ENCODE results near the gene MPO.

Gene MPO

GRCh38 chr17:58309918-58310259, 29.2 kb upstream of the MPO start:
- H3K4me3 ChIP-seq (ENCODE audit: control insufficient read depth, low read depth, low read length) = no peak overlapping the region
- DNase-seq (ENCODE audit: low read depth) = no peak
- TF ChIP-seq CTCF (IDR thresholded peaks at IDR 0.05; ENCODE audit: control insufficient read depth, insufficient read depth, low read depth, low read length, missing control alignments) = no peak

- DNase-seq (ENCODE audit: low read depth) = no peak
- no peak for TF ChIP-seq CTCF (IDR thresholded peaks at IDR 0.05; ENCODE audit: control insufficient read depth, insufficient read depth, low read depth, low read length, missing control alignments)
- H3K4me3 ChIP-seq (ENCODE audit: control insufficient read depth, low read depth, low read length) = no peak overlapping the region
These were observed 28.5 kb upstream of the MPO start for GRCh38 chr17:58308985-58309917.

GRCh38 chr17:58308173-58308984, 27.6 kb upstream of the MPO start:
- H3K4me3 ChIP-seq (ENCODE audit: control insufficient read depth, low read depth, low read length) = no peak overlapping the region
- no peak for DNase-seq (ENCODE audit: low read depth)
- TF ChIP-seq CTCF (IDR thresholded peaks at IDR 0.05; ENCODE audit: control insufficient read depth, insufficient read depth, low read depth, low read length, missing control alignments) = peak; percentile 20

- DNase-seq (ENCODE audit: low read depth) = no peak
These were observed 26.9 kb upstream of the MPO start for GRCh38 chr17:58307468-58308172.

GRCh38 chr17:58306131-58306951, 25.6 kb upstream of the MPO start:
- DNase-seq (ENCODE audit: low read depth) = no peak
- TF ChIP-seq CTCF (IDR thresholded peaks at IDR 0.05; ENCODE audit: control insufficient read depth, insufficient read depth, low read depth, low read length, missing control alignments) = no peak
- H3K4me3 ChIP-seq (ENCODE audit: control insufficient read depth, low read depth, low read length) = no peak overlapping the region

More at GRCh38 chr17:58307468-58308172, 26.9 kb upstream of the MPO start:
- no peak overlapping the region for H3K4me3 ChIP-seq (ENCODE audit: control insufficient read depth, low read depth, low read length)
- no peak for TF ChIP-seq CTCF (IDR thresholded peaks at IDR 0.05; ENCODE audit: control insufficient read depth, insufficient read depth, low read depth, low read length, missing control alignments)
